Measurements from ENCODE around the gene AKNA.
"Not testable (repeated sequence)": the region's sequence is repeated elsewhere in the genome, so short reads cannot be mapped to it uniquely, and the experiment has no call there.

The AKNA gene

GRCh38 chr9:114336157-114336556 lies 51.6 kb downstream of the AKNA start:
- DNase-seq (ENCODE audit: low read depth): no peak

DNA sequence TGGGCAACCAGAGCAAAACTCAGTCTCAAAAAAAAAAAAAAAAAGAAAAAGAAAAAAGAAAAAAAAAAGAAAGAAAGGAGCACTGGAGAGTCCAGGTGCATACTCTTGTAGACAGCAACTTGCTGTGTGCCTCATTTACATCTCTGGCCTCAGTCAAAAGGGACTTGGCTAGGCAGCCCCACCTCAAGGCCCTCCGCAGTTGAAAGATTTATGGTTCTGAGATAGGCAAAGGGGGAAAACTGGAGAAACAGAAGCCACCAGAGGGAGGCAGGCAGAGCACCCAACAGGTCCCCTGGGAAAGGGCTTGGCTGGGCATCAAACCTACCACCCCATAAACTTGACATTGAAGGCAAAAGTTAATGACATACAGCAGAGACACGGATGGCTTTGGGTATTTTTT lies 52.0 kb downstream of the AKNA start:
- DNase-seq (ENCODE audit: low read depth): no peak

DNA sequence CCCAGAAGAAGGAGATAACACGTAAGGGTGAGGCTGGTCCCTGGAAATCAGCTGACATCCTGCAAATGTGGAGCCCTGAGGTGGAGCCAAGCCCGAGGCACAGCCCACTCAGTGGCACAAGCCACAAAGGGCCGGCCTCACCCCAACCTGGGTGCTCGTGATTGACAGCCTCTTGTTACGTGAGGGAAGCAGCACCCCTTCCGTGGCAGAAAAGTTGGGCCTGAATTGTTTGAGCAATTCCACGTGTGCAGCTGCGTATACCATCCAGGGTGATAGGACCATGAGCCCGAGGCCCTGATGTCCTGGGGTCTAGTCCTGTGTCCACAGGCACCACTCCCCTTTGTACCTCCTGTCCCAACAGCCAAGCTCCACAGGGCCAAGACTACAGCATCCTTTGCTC lies 53.3 kb downstream of the AKNA start:
- DNase-seq (ENCODE audit: low read depth): no peak

DNA sequence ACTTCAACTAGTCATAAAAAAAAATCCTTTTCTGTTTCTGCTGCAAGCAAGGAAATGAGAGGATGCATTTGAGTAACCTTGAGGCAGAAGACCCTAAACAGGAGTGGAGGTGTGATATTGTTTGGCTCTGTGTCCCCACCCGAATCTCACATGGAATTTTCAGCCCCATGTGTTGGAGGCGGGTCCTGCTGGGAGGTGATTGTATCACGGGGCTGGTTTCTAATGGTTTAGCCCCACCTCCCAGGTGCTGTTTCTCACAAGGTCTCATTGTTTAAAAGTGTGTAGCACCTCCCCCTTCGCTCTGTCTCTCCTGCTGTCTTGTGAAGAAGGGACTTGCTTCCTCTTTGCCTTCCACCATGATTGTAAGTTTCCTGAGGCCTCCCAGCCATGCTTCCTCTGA lies 54.1 kb downstream of the AKNA start:
- not testable (repeated sequence) for DNase-seq (ENCODE audit: low read depth)

GRCh38 chr9:114332474-114333040 lies 55.2 kb downstream of the AKNA start:
- DNase-seq (ENCODE audit: low read depth): not testable (repeated sequence)

- not testable (repeated sequence) for DNase-seq (ENCODE audit: low read depth)
Measured at GRCh38 chr9:114331229-114332195, 56.3 kb downstream of the AKNA start.

DNA sequence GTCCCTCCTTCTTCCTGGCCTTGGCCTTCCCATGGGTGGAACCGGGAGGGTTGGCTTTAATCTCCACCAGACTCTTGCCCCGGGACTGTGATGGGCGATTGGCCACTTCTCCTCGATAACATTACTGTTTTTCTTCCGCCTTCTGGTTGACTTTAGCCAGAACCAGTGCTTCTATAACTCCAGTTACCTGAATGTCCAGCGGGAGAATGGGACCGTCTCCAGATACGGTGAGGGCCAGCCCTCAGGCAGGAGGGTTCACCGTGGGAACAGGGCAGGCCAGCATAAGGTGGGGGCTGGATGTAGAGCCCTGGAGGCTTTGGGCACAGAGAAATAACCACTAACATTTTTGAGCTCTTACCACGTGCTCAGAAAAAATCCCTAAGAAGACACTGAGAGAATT lies 57.1 kb downstream of the AKNA start:
- DNase-seq (ENCODE audit: low read depth): no peak

- not testable (repeated sequence) for DNase-seq (ENCODE audit: low read depth)
Measured at GRCh38 chr9:114329625-114330022, 58.2 kb downstream of the AKNA start, which contains the start of gene ORM2. ORM2 (plus strand) TSS chr9:114329869; CDS start chr9:114329905, 36 bp downstream.

DNA sequence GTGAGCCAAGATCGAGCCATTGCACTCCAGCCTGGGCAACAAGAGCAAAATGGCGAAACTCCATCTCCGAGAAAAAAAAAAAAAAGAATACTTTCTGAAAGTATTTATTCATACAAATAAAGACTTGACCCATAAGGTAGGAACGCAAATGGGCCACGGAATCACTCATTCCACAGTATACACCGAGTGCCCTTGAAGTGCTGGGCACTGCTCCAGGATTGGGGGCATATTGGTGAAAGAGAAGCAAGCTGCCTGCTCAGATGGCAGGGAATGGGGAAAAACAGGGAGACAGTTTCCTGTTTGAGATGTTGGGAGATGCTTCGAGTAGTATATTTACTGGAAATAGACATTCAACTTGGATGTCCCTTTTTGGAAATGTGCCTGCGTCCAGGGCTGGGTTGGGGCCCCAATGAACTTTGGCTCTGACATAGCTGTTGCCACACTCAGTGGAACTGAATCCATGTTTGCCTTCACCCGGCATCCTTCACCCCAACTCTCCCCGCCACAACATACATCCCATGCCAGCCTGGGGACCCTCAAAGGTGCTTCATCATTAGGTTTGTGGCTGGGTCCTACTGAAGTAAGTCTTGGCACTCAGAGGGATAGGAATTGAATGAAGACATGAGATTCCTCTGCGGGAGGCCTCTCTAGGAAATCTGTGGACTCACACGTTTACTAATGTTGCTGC lies 58.7 kb downstream of the AKNA start:
- DNase-seq (ENCODE audit: low read depth): not testable (repeated sequence)

DNA sequence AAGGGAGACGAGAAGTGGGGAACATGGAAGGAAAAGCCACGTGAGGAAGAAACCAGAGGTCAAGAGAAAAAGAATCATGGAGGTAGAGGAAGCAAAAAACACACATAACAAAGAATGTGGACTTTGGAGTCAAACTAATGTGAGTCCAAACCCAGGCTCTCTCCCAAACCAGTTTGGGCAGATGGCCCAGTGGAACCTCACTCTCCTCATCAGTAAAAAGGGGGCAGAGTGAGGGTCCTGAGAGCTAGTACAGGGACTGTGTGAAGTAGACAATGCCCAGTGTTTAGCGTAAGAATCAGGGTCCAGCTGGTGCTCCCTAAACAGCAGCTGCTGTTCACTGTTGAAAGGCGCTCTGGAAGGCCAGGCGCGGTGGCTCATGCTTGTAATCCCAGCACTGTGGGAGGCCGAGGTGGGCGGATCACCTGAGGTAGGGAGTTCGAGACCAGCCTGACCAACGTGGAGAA lies 59.4 kb downstream of the AKNA start:
- not testable (repeated sequence) for DNase-seq (ENCODE audit: low read depth)

GRCh38 chr9:114327749-114328148 lies 60.0 kb downstream of the AKNA start:
- no peak for DNase-seq (ENCODE audit: low read depth)

DNA sequence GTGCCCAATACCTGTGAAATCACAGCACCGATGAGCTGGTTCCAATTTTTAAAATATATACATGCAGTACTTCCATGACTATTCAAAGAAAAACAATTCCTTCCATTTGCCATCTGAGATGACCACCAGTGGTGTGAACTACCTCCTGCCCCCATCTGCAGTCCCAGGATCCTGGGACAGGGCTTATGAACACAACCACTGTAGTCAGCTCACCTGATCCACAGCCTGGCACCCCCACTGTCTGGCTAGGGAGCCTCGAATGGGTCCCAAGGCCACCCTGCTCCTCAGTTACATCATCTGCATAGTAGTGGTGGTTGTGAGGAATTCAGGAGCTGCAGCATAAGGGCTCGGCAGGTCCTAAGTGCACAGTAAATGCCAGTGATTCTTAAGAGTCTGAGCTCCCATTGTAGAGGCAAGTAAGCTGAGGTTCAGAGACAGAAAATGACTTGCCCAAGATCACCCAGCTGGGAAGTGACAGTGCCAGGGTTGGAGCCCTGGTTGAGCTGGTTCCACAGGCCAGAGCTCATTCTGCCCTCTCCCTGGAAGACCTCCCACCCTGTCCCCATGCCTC lies 62.0 kb downstream of the AKNA start:
- DNase-seq (ENCODE audit: low read depth): not testable (repeated sequence)

- not testable (repeated sequence) for DNase-seq (ENCODE audit: low read depth)
Measured at GRCh38 chr9:114324965-114325364, 62.8 kb downstream of the AKNA start.

GRCh38 chr9:114324492-114324891 lies 63.3 kb downstream of the AKNA start:
- DNase-seq (ENCODE audit: low read depth): no peak

- DNase-seq (ENCODE audit: low read depth): not testable (repeated sequence)
Measured at GRCh38 chr9:114323849-114324248, 63.9 kb downstream of the AKNA start.

- not testable (repeated sequence) for DNase-seq (ENCODE audit: low read depth)
Measured at GRCh38 chr9:114322831-114323531, 64.8 kb downstream of the AKNA start, which contains the start of gene ORM1. ORM1 (plus strand) TSS chr9:114323098; CDS start chr9:114323134, 36 bp downstream.

DNA sequence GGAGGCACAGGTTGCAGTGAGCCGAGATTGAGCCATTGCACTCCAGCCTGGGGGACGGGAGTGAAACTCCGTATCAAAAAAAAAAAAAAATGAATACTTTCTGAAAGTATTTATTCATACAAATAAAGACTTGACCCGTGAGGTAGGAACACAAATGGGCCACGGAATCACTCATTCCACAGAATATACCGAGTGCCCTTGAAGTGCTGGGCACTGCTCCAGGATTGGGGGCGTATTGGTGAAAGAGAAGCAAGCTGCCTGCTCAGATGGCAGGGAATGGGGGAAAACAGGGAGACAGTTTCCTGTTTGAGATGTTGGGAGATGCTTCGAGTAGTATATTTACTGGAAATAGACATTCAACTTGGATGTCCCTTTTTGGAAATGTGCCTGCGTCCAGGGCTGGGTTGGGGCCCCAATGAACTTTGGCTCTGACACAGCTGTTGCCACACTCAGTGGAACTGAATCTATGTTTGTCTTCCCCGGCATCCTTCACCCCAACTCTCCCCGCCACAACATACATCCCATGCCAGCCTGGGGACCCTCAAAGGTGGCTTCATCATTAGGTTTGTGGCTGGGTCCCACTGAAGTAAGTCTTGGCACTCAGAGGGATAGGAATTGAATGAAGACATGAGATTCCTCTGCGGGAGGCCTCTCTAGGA lies 65.5 kb downstream of the AKNA start:
- not testable (repeated sequence) for DNase-seq (ENCODE audit: low read depth)

DNA sequence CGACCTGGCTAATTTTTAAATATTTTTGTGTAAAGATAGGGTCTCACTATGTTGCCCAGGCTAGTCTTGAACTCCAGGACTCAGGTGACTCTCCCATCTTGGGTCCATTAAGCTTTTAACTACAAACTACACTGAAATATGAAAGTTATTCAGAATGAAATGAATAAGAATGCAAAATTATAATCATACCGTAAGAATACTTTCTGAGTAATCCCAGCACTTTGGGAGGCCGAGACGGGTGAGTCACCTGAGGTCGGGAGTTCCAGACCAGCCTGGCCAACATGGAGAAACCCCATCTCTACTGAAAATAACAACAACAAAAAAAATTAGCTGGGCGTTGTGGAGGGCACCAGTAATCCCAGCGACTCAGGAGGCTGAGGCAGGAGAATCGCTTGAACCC lies 66.0 kb downstream of the AKNA start:
- peak; percentile 76 for DNase-seq (ENCODE audit: low read depth)

DNA sequence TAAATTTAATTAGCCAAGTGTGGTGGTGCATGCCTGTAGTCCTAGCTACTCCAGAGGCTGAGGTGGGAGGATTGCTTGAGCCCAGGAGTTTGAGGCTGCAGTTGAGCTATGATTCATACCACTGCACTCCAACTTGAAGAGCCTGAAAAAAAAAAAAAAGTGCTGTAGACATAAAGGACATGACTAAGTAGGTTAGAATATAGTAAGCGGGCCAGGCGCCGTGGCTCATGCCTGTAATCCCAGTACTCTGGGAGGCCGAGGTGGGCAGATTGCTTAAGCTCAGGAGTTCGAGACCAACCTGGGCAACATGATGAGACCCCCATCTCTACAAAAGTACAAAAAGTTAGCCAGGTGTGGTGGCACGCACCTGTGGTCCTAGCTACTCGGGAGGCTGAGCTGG lies 67.1 kb downstream of the AKNA start:
- DNase-seq (ENCODE audit: low read depth): peak; percentile 94

- DNase-seq (ENCODE audit: low read depth): no peak
Measured at GRCh38 chr9:114319147-114319546, 68.6 kb downstream of the AKNA start.

GRCh38 chr9:114318416-114318815 lies 69.4 kb downstream of the AKNA start:
- DNase-seq (ENCODE audit: low read depth): no peak
